ENCODE results near the gene OBSL1. TPM values are rescaled to one million over a fixed set of nuclear protein-coding genes. Genes with fewer than 3 reads are reported as not detected.

Gene OBSL1
- polyA plus RNA-seq, 3 donors, result 0.09 TPM; not detected in 2

DNA sequence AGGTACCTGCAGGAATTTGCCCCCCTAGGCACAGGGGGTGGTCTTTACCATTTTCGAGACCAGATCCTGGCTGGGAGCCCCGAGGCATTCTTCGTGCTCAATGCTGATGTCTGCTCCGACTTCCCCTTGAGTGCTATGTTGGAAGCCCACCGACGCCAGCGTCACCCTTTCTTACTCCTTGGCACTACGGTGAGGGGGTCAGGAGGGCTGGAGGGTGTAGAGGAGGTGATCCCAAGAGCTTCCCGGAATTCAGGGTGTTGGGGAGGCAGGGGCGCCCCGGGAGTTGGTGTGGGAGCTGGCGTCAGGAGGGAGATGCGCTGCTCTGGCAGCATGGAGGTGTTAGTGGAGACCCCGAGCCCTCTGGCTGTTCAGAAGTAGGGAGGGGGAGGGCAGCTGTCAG lies 69.5 kb downstream of the OBSL1 start:
- peaks cover 0 to 2% of the 10 kb centered on the region in 2 donors for H3K9me3 ChIP-seq (replicated peaks in 1 of 2; ENCODE audit: control insufficient read depth in 1 of 2, insufficient read depth in 1 of 2, low read length in 2 of 2)
- peaks cover 9 to 14% (median 9%) of the 10 kb centered on the region in 3 donors for H3K27me3 Mint-ChIP-seq (ENCODE audit: low read depth in 3 of 3)
- H3K27ac Mint-ChIP-seq, result no peak overlapping the region
- DNase-seq, result no peak
- peaks cover 6 to 9% of the 10 kb centered on the region in 2 donors for H3K27me3 ChIP-seq (ENCODE audit: control insufficient read depth in 2 of 2, insufficient read depth in 2 of 2, low read length in 2 of 2)
- H3K4me3 Mint-ChIP-seq, result no peak overlapping the region
- TF ChIP-seq, protein P1, sequence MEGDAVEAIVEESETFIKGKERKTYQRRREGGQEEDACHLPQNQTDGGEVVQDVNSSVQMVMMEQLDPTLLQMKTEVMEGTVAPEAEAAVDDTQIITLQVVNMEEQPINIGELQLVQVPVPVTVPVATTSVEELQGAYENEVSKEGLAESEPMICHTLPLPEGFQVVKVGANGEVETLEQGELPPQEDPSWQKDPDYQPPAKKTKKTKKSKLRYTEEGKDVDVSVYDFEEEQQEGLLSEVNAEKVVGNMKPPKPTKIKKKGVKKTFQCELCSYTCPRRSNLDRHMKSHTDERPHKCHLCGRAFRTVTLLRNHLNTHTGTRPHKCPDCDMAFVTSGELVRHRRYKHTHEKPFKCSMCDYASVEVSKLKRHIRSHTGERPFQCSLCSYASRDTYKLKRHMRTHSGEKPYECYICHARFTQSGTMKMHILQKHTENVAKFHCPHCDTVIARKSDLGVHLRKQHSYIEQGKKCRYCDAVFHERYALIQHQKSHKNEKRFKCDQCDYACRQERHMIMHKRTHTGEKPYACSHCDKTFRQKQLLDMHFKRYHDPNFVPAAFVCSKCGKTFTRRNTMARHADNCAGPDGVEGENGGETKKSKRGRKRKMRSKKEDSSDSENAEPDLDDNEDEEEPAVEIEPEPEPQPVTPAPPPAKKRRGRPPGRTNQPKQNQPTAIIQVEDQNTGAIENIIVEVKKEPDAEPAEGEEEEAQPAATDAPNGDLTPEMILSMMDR (IDR thresholded peaks at IDR 0.05), result no peak
- peaks cover 0 to 6% (median 0%) of the 10 kb centered on the region in 7 donors for H3K9me3 Mint-ChIP-seq
- WGBS (ENCODE audit: insufficient coverage), result 97% methylated on average over 9 of the region's 14 CpGs
- H3K27ac ChIP-seq (ENCODE audit: low read depth in 1 of 2, low read length in 2 of 2), result no peak overlapping the region
- H3K4me1 Mint-ChIP-seq, result peaks cover 28% of the 10 kb centered on the region
- no peaks in the 10 kb centered on the region for H4K20me1 ChIP-seq (ENCODE audit: insufficient read depth, low read length)
- peaks cover 42 to 59% of the 10 kb centered on the region in 2 donors for H3K36me3 ChIP-seq (replicated peaks in 1 of 2; ENCODE audit: control insufficient read depth in 1 of 2, insufficient read depth in 2 of 2, low read length in 2 of 2)
- H3K79me2 ChIP-seq (ENCODE audit: insufficient read depth, low read length), result peaks cover 11% of the 10 kb centered on the region
- peaks cover 47 to 55% of the 10 kb centered on the region in 2 donors for H3K36me3 Mint-ChIP-seq
- H2AFZ ChIP-seq (ENCODE audit: insufficient read depth, low read depth, low read length, poor library complexity, severe bottlenecking), result no peak overlapping the region
- H3K4me3 ChIP-seq (replicated peaks in 1 of 3; ENCODE audit: low read depth in 2 of 3, low read length in 3 of 3), result no peak overlapping the region
- H3K4me2 ChIP-seq (replicated peaks; ENCODE audit: extremely low read depth, low read length, poor library complexity, severe bottlenecking), result no peak overlapping the region
- H3K9ac ChIP-seq (ENCODE audit: insufficient read depth, low read length, poor library complexity, severe bottlenecking), result no peak overlapping the region
- intact Hi-C loops (cut with micrococcal nuclease), result loop anchor here in 1 of 2 donors (5.0 kb wide), 1 partner anchor 40 kb away; the partner anchor contains the start of genes CHPF and TMEM198
- peaks cover 24 to 31% of the 10 kb centered on the region in 2 donors for H3K4me1 ChIP-seq (ENCODE audit: control insufficient read depth in 1 of 2, insufficient read depth in 2 of 2, low read length in 2 of 2)

Small RNA genes within 50 kb of the gene (small RNA-seq; reads per million reads assigned to genes)
- gene MIR3132 (ENCODE audit: insufficient read length, low read depth) (not detected), gene RN7SKP213 (ENCODE audit: insufficient read length, low read depth) (not detected)

Other genes with a start within 250 kb of the OBSL1 start
- gene RESP18, start 238.8 kb downstream of the OBSL1 start, polyA plus RNA-seq, result not detected
- gene DNPEP, start 183.6 kb downstream of the OBSL1 start, polyA plus RNA-seq, result 10 to 100 TPM; 51.6 to 83.1 (median 60.6) TPM
- gene DES, start 153.2 kb downstream of the OBSL1 start, polyA plus RNA-seq, result 1 to 10 TPM; 2.4 to 4.0 (median 2.4) TPM
- gene SPEG, start 136.7 kb downstream of the OBSL1 start, polyA plus RNA-seq, result not detected
- 10 to 100 TPM; 35.5 to 71.2 (median 35.9) TPM for gene GMPPA, start 72.6 kb downstream of the OBSL1 start, polyA plus RNA-seq
- not detected for gene ASIC4, start 57.1 kb downstream of the OBSL1 start, polyA plus RNA-seq
- under 1 TPM; 0.09 to 0.32 (median 0.09) TPM for gene CHPF, start 27.7 kb downstream of the OBSL1 start, polyA plus RNA-seq
- not detected for gene TMEM198, start 27.5 kb downstream of the OBSL1 start, polyA plus RNA-seq
- gene INHA, start 771 bp upstream of the OBSL1 start, polyA plus RNA-seq, result not detected
- 10 to 100 TPM; 13.0 to 79.1 (median 15.7) TPM for gene STK11IP, start 26.3 kb upstream of the OBSL1 start, polyA plus RNA-seq
- under 1 TPM in 1 of 3 donors, not detected in 2; 0.31 TPM for gene SLC4A3, start 56.1 kb upstream of the OBSL1 start, polyA plus RNA-seq

Measured in CD14-positive monocyte (primary cell).